ENCODE measurements around the gene MDH2. TPM values are rescaled to one million over a fixed set of nuclear protein-coding genes. Genes with fewer than 3 reads are reported as not detected.
"Not testable (repeated sequence)": the region's sequence is repeated elsewhere in the genome, so short reads cannot be mapped to it uniquely, and the experiment has no call there.

Gene MDH2
- total RNA-seq, 1 donor from 2014 or later = 125 TPM

GRCh38 chr7:76091506-76091905 is 43.6 kb downstream of the MDH2 start:
- ATAC-seq (ENCODE audit: low read depth) (no peak), DNase-seq (no peak)
- CTCF ChIA-PET = no interaction called here
- Mint-ChIP-seq H3K36me3 (ENCODE audit: low read depth) (no peaks in the 10 kb centered on the region), H3K27me3 (peaks cover 15% of the 10 kb centered on the region), H3K27ac (no peak overlapping the region), H3K9me3 (peaks cover 3% of the 10 kb centered on the region), H3K4me3 (no peak overlapping the region), H3K4me1 (no peaks in the 10 kb centered on the region)
- intact Hi-C loops (cut with micrococcal nuclease) = no loop called here
- TF ChIP-seq CTCF (IDR thresholded peaks at IDR 0.05) = no peak
- POLR2A ChIA-PET = no interaction called here

GRCh38 chr7:76093531-76093930 is 45.6 kb downstream of the MDH2 start:
- H3K36me3 Mint-ChIP-seq (ENCODE audit: low read depth); H3K27ac Mint-ChIP-seq; H3K4me1 Mint-ChIP-seq; CTCF ChIA-PET; POLR2A ChIA-PET; DNase-seq; H3K9me3 Mint-ChIP-seq; ATAC-seq (ENCODE audit: low read depth); H3K4me3 Mint-ChIP-seq; intact Hi-C loops (cut with micrococcal nuclease): not testable (repeated sequence)
- peaks cover 11% of the 10 kb centered on the region for H3K27me3 Mint-ChIP-seq

- H3K4me3 Mint-ChIP-seq; H3K36me3 Mint-ChIP-seq (ENCODE audit: low read depth); intact Hi-C loops (cut with micrococcal nuclease); H3K4me1 Mint-ChIP-seq; CTCF ChIA-PET; H3K27ac Mint-ChIP-seq; ATAC-seq (ENCODE audit: low read depth); H3K9me3 Mint-ChIP-seq; DNase-seq; POLR2A ChIA-PET: not testable (repeated sequence)
- H3K27me3 Mint-ChIP-seq = peaks cover 11% of the 10 kb centered on the region
Measured at GRCh38 chr7:76094326-76094725, 46.4 kb downstream of the MDH2 start.

- TF ChIP-seq CTCF (IDR thresholded peaks at IDR 0.05) = no peak
- intact Hi-C loops (cut with micrococcal nuclease) = no loop called here
- no peak for ATAC-seq (ENCODE audit: low read depth)
- no peak overlapping the region for H3K27ac Mint-ChIP-seq
- H3K27me3 Mint-ChIP-seq = peaks cover 9% of the 10 kb centered on the region
- ChIA-PET CTCF (no interaction called here), POLR2A (no interaction called here)
- H3K36me3 Mint-ChIP-seq (ENCODE audit: low read depth) = no peaks in the 10 kb centered on the region
- no peaks in the 10 kb centered on the region for H3K4me1 Mint-ChIP-seq
- DNase-seq = no peak
- H3K9me3 Mint-ChIP-seq = peaks cover 3% of the 10 kb centered on the region
- H3K4me3 Mint-ChIP-seq = no peak overlapping the region
Measured at GRCh38 chr7:76095908-76096307, 48.0 kb downstream of the MDH2 start.

- H3K4me3 Mint-ChIP-seq; CTCF ChIA-PET; ATAC-seq (ENCODE audit: low read depth); H3K27ac Mint-ChIP-seq; H3K9me3 Mint-ChIP-seq; H3K36me3 Mint-ChIP-seq (ENCODE audit: low read depth); H3K4me1 Mint-ChIP-seq; POLR2A ChIA-PET; intact Hi-C loops (cut with micrococcal nuclease); DNase-seq: not testable (repeated sequence)
- peaks cover 10% of the 10 kb centered on the region for H3K27me3 Mint-ChIP-seq
Measured at GRCh38 chr7:76101693-76102437, 54.0 kb downstream of the MDH2 start.

- CTCF ChIA-PET; H3K27ac Mint-ChIP-seq; H3K36me3 Mint-ChIP-seq (ENCODE audit: low read depth); intact Hi-C loops (cut with micrococcal nuclease); DNase-seq; H3K4me3 Mint-ChIP-seq; POLR2A ChIA-PET; H3K9me3 Mint-ChIP-seq; H3K4me1 Mint-ChIP-seq: not testable (repeated sequence)
- peak; percentile 52 for ATAC-seq (ENCODE audit: low read depth)
- peaks cover 10% of the 10 kb centered on the region for H3K27me3 Mint-ChIP-seq
Measured at GRCh38 chr7:76103788-76104187, 55.9 kb downstream of the MDH2 start.

- H3K4me3 Mint-ChIP-seq; DNase-seq; POLR2A ChIA-PET; H3K27me3 Mint-ChIP-seq; CTCF ChIA-PET; H3K36me3 Mint-ChIP-seq (ENCODE audit: low read depth); intact Hi-C loops (cut with micrococcal nuclease); H3K4me1 Mint-ChIP-seq; H3K9me3 Mint-ChIP-seq; H3K27ac Mint-ChIP-seq; ATAC-seq (ENCODE audit: low read depth): not testable (repeated sequence)
Measured at GRCh38 chr7:76106130-76106529, 58.2 kb downstream of the MDH2 start.

GRCh38 chr7:76106893-76107292 is 59.0 kb downstream of the MDH2 start:
- ChIA-PET POLR2A (no interaction called here), CTCF (no interaction called here)
- intact Hi-C loops (cut with micrococcal nuclease) = no loop called here
- Mint-ChIP-seq H3K36me3 (ENCODE audit: low read depth) (no peaks in the 10 kb centered on the region), H3K4me1 (no peaks in the 10 kb centered on the region), H3K9me3 (no peaks in the 10 kb centered on the region), H3K4me3 (no peak overlapping the region), H3K27ac (no peak overlapping the region), H3K27me3 (peaks cover 4% of the 10 kb centered on the region)
- no peak for DNase-seq
- no peak for ATAC-seq (ENCODE audit: low read depth)
- TF ChIP-seq CTCF (IDR thresholded peaks at IDR 0.05) = no peak
